ENCODE measurements around the gene GRB7.

The GRB7 gene

GRCh38 chr17:39772987-39773934, 35.5 kb downstream of the GRB7 start:
- no peak for DNase-seq (ENCODE audit: low read depth)

GRCh38 chr17:39774047-39774446, 36.3 kb downstream of the GRB7 start:
- no peak for DNase-seq (ENCODE audit: low read depth)

GRCh38 chr17:39775031-39775430, 37.3 kb downstream of the GRB7 start:
- no peak for DNase-seq (ENCODE audit: low read depth)

- DNase-seq (ENCODE audit: low read depth), result no peak
Observed at GRCh38 chr17:39776252-39776651, 38.5 kb downstream of the GRB7 start.

- no peak for DNase-seq (ENCODE audit: low read depth)
Observed at GRCh38 chr17:39777534-39778365, 40.0 kb downstream of the GRB7 start.

GRCh38 chr17:39781031-39781860, 43.5 kb downstream of the GRB7 start:
- no peak for DNase-seq (ENCODE audit: low read depth)

- DNase-seq (ENCODE audit: low read depth), result no peak
Observed at GRCh38 chr17:39781861-39782213, 44.1 kb downstream of the GRB7 start.

- DNase-seq (ENCODE audit: low read depth), result no peak
Observed at GRCh38 chr17:39782481-39782880, 44.7 kb downstream of the GRB7 start.

GRCh38 chr17:39782980-39783379, 45.2 kb downstream of the GRB7 start:
- DNase-seq (ENCODE audit: low read depth), result no peak

GRCh38 chr17:39787041-39787440, 49.3 kb downstream of the GRB7 start:
- DNase-seq (ENCODE audit: low read depth), result no peak

GRCh38 chr17:39787743-39788484, 50.2 kb downstream of the GRB7 start:
- no peak for DNase-seq (ENCODE audit: low read depth)

GRCh38 chr17:39791111-39791992, 53.6 kb downstream of the GRB7 start:
- peak; percentile 25 for DNase-seq (ENCODE audit: low read depth)

- no peak for DNase-seq (ENCODE audit: low read depth)
Observed at GRCh38 chr17:39792526-39793221, 54.9 kb downstream of the GRB7 start.

GRCh38 chr17:39793301-39793872, 55.6 kb downstream of the GRB7 start:
- DNase-seq (ENCODE audit: low read depth), result no peak

- peak; percentile 27 for DNase-seq (ENCODE audit: low read depth)
Observed at GRCh38 chr17:39794249-39794970, 56.7 kb downstream of the GRB7 start.

Measured in T follicular helper cell (primary cell).